PC-3 (cell line): Measurements from ENCODE around the gene TTBK2. TPM values are rescaled to one million over a fixed set of nuclear protein-coding genes. Genes with fewer than 3 reads are reported as not detected.

Experiments used
- ATAC-seq: fragments of 200-7000 bp; cut with Tn5 transposase; 2 replicates; pipeline ENCODE4 v1.9.1; 2020; ENCODE audit warnings: mild to moderate bottlenecking, moderate library complexity
- BruUV-seq: library from RNA; stranded (reverse); fragments of 400-500 nt; replicated peaks from 2 replicates; lab custom pipeline; 2021; lab: Mats Ljungman, UMichigan
- CTCF ChIA-PET: fragments of 300-600 bp; sonication (Branson Sonifier 250); formaldehyde crosslinking; loops from one replicate; lab custom pipeline; 2022; ENCODE audit warnings: antibody characterized with exemption; lab: Charles Lee
- POLR2A ChIA-PET: fragments of 300-600 bp; sonication (Branson Sonifier 250); formaldehyde crosslinking; loops from one replicate; lab custom pipeline; 2022; ENCODE audit warnings: antibody characterized with exemption; ENCODE audit not compliant: unreplicated experiment; lab: Charles Lee
- DNase-seq: peaks from one replicate; pipeline ENCODE4 v3.0.0-alpha.2; 2015
- H2AFZ ChIP-seq: fragments of 300-600 bp; sonication (generic); 2 replicates; pipeline ENCODE4 v1.6.0; 2016; ENCODE audit warnings: antibody characterized with exemption, low read length
- H3F3A ChIP-seq: fragments of 300-600 bp; sonication (generic); one replicate; pipeline ENCODE4 v1.6.0; 2017; ENCODE audit warnings: antibody characterized with exemption, low read length, control low read depth, mild to moderate bottlenecking; ENCODE audit not compliant: unreplicated experiment
- H3K27ac ChIP-seq: fragments of 300-600 bp; sonication (generic); 2 replicates; pipeline ENCODE4 v1.5.1; 2016; ENCODE audit warnings: mild to moderate bottlenecking, low read length
- H3K27me3 ChIP-seq: fragments of 300-600 bp; sonication (generic); 2 replicates; pipeline ENCODE4 v1.6.1; 2016; ENCODE audit warnings: low read length, mixed read lengths
- H3K36me3 ChIP-seq: fragments of 300-600 bp; sonication (generic); 2 replicates; pipeline ENCODE4 v1.6.1; 2016; ENCODE audit warnings: low read depth, mixed run types, low read length, mixed read lengths
- H3K4me1 ChIP-seq: fragments of 300-600 bp; sonication (generic); 2 replicates; pipeline ENCODE4 v1.5.1; 2016; ENCODE audit warnings: low read length; ENCODE audit not compliant: insufficient read depth
- H3K4me2 ChIP-seq: fragments of 300-600 bp; sonication (generic); 2 replicates; pipeline ENCODE4 v1.6.0; 2016; ENCODE audit warnings: low read length
- H3K4me3 ChIP-seq: fragments of 300-600 bp; sonication (generic); 2 replicates; pipeline ENCODE4 v1.5.1; 2016; ENCODE audit warnings: mild to moderate bottlenecking, low read length, mixed read lengths
- H3K79me2 ChIP-seq: fragments of 300-600 bp; sonication (generic); 2 replicates; pipeline ENCODE4 v1.6.1; 2017; ENCODE audit warnings: low read length, mixed read lengths
- H3K9ac ChIP-seq: fragments of 300-600 bp; sonication (generic); 2 replicates; pipeline ENCODE4 v1.6.0; 2016; ENCODE audit warnings: mild to moderate bottlenecking, low read length
- H3K9me2 ChIP-seq: fragments of 300-600 bp; sonication (generic); replicated peaks from 2 replicates; pipeline ENCODE4 v1.6.1; 2016; ENCODE audit warnings: mixed run types, low read length, mixed read lengths
- H3K9me3 ChIP-seq: fragments of 300-600 bp; sonication (generic); 2 replicates; pipeline ENCODE4 v1.6.1; 2016; ENCODE audit warnings: low read length, mixed read lengths
- H4K20me1 ChIP-seq: fragments of 300-600 bp; sonication (generic); 2 replicates; pipeline ENCODE4 v1.6.1; 2016; ENCODE audit warnings: low read length, mixed read lengths
- CTCF ChIP-seq: fragments of 300-600 bp; sonication (generic); conservative IDR thresholded peaks from 2 replicates; pipeline ENCODE4 v1.5.1; 2017; ENCODE audit warnings: antibody characterized with exemption, low read depth, mild to moderate bottlenecking, low read length
- EZH2 ChIP-seq: fragments of 300-600 bp; sonication (generic); IDR thresholded peaks from one replicate; pipeline ENCODE4 v1.6.1; 2017; ENCODE audit warnings: antibody characterized with exemption, mild to moderate bottlenecking, low read length; ENCODE audit not compliant: unreplicated experiment
- EZH2phosphoT487 ChIP-seq: fragments of 300-600 bp; sonication (generic); IDR thresholded peaks from 2 replicates; pipeline ENCODE4 v1.6.1; 2018; ENCODE audit warnings: mild to moderate bottlenecking, antibody characterized with exemption, low read length, borderline replicate concordance
- intact Hi-C: fragments of 100-400 bp; cut with micrococcal nuclease; formaldehyde crosslinking; loops from 2 replicates; pipeline ENCODE4 v1.9.0; 2023
- total RNA-seq: library from RNA; depleted of rRNA; stranded (reverse); fragments of >200 nt; gene quantifications from 2 replicates; pipeline ENCODE4 v1.2.3, GENCODE V29; 2014

Gene TTBK2
- total RNA-seq, 1 experiment from 2014 or later = 3.5 TPM

GRCh38 chr15:42694398-42694797, 226.2 kb downstream of the TTBK2 start:
- CTCF ChIA-PET = no interaction called here
- DNase-seq = no peak
- Histone ChIP-seq H3K4me1 (no peaks in the 10 kb centered on the region), H3K79me2 (no peaks in the 10 kb centered on the region), H3K9ac (no peak overlapping the region), H3K27me3 (no peaks in the 10 kb centered on the region), H3K27ac (no peak overlapping the region), H3K9me2 (no peaks in the 10 kb centered on the region), H3K9me3 (no peaks in the 10 kb centered on the region), H3K36me3 (no peaks in the 10 kb centered on the region), H2AFZ (no peak overlapping the region), H3F3A (no peaks in the 10 kb centered on the region), H3K4me3 (no peak overlapping the region), H3K4me2 (no peak overlapping the region), H4K20me1 (no peaks in the 10 kb centered on the region)
- intact Hi-C loops = no loop called here
- BruUV-seq = no TSS peak
- POLR2A ChIA-PET = no interaction called here
- ATAC-seq = no peak
- TF ChIP-seq EZH2phosphoT487 = no peak
- no peak for TF ChIP-seq CTCF
- no peak for TF ChIP-seq EZH2

GRCh38 chr15:42693942-42694341, 226.6 kb downstream of the TTBK2 start:
- H3K9ac ChIP-seq = no peak overlapping the region
- no peaks in the 10 kb centered on the region for H3K4me1 ChIP-seq
- no TSS peak for BruUV-seq
- H3K4me2 ChIP-seq = no peak overlapping the region
- ATAC-seq (no peak), DNase-seq (no peak)
- CTCF ChIA-PET = no interaction called here
- no peaks in the 10 kb centered on the region for H3K9me3 ChIP-seq
- H3K36me3 ChIP-seq = no peaks in the 10 kb centered on the region
- H3F3A ChIP-seq = no peaks in the 10 kb centered on the region
- intact Hi-C loops = no loop called here
- H3K9me2 ChIP-seq = no peaks in the 10 kb centered on the region
- POLR2A ChIA-PET = no interaction called here
- no peak overlapping the region for H3K4me3 ChIP-seq
- no peaks in the 10 kb centered on the region for H4K20me1 ChIP-seq
- H2AFZ ChIP-seq = no peak overlapping the region
- no peaks in the 10 kb centered on the region for H3K27me3 ChIP-seq
- TF ChIP-seq EZH2 = no peak
- TF ChIP-seq CTCF = no peak
- TF ChIP-seq EZH2phosphoT487 = no peak
- H3K27ac ChIP-seq = no peak overlapping the region
- no peaks in the 10 kb centered on the region for H3K79me2 ChIP-seq

DNA sequence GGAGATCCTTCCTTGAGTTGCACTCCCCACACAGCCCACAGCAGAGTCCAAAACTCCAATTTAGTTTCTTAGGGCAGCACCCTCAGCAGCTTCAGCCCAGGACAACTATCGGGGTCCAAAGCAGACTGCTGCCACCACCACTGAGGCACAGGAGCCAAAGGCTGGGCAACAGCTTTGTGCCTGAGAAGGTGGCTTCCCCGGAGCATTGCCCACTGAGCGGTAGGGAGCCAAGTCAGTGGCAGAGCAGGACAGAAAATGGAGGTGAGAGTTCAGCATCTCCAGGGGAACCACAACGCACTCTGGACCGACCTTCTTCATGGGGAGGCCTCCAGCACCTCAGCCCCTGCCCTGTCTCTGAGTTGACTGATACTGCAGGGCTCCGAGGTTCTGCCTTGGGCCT, 227.1 kb downstream of the TTBK2 start:
- POLR2A ChIA-PET = no interaction called here

More for the DNA sequence above, 227.1 kb downstream of the TTBK2 start:
- Histone ChIP-seq H4K20me1 (no peaks in the 10 kb centered on the region), H3K9me3 (no peaks in the 10 kb centered on the region), H3K4me1 (no peaks in the 10 kb centered on the region), H2AFZ (no peak overlapping the region), H3K4me2 (no peak overlapping the region), H3K36me3 (no peaks in the 10 kb centered on the region), H3K27me3 (no peaks in the 10 kb centered on the region), H3K4me3 (no peak overlapping the region), H3K9ac (no peak overlapping the region), H3K79me2 (no peaks in the 10 kb centered on the region), H3F3A (no peaks in the 10 kb centered on the region), H3K27ac (no peak overlapping the region), H3K9me2 (no peaks in the 10 kb centered on the region)
- DNase-seq = no peak
- CTCF ChIA-PET = no interaction called here
- no peak for ATAC-seq
- no TSS peak for BruUV-seq
- intact Hi-C loops = no loop called here
- TF ChIP-seq EZH2 (no peak), CTCF (no peak), EZH2phosphoT487 (no peak)
